ENCODE measurements around the gene KLRC2.
"Not testable (repeated sequence)": the region's sequence is repeated elsewhere in the genome, so short reads cannot be mapped to it uniquely, and the experiment has no call there.

DNA sequence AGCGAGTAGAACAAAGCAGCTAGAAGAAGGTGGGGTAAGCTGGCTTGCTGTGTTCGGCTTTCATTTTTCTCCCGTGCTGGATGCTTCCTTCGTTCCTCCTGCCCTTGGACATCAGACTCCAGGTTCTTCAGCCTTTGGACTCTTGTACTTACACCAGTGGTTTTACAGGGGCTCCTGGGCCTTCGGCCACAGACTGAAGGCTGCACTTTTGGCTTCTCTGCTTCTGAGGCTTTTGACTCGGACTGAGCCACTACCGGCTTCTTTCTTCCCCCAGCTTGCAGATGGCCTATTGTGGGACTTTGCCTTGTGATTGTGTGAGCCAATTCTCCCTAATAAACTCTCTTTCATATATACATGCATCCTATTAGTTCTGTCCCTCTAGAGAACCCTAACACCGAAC lies 9.9 kb downstream of the KLRC2 start:
- TF ChIP-seq POLR2AphosphoS5 (IDR thresholded peaks at IDR 0.05), result not testable (repeated sequence)
- TF ChIP-seq, protein P1, sequence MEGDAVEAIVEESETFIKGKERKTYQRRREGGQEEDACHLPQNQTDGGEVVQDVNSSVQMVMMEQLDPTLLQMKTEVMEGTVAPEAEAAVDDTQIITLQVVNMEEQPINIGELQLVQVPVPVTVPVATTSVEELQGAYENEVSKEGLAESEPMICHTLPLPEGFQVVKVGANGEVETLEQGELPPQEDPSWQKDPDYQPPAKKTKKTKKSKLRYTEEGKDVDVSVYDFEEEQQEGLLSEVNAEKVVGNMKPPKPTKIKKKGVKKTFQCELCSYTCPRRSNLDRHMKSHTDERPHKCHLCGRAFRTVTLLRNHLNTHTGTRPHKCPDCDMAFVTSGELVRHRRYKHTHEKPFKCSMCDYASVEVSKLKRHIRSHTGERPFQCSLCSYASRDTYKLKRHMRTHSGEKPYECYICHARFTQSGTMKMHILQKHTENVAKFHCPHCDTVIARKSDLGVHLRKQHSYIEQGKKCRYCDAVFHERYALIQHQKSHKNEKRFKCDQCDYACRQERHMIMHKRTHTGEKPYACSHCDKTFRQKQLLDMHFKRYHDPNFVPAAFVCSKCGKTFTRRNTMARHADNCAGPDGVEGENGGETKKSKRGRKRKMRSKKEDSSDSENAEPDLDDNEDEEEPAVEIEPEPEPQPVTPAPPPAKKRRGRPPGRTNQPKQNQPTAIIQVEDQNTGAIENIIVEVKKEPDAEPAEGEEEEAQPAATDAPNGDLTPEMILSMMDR (IDR thresholded peaks at IDR 0.05), result not testable (repeated sequence)
